ENCODE data around the gene RAI1. TPM values are rescaled to one million over a fixed set of nuclear protein-coding genes. Genes with fewer than 3 reads are reported as not detected.

Gene RAI1
- total RNA-seq, 2 experiments from 2014 or later: 17.1 to 49.4 TPM

DNA sequence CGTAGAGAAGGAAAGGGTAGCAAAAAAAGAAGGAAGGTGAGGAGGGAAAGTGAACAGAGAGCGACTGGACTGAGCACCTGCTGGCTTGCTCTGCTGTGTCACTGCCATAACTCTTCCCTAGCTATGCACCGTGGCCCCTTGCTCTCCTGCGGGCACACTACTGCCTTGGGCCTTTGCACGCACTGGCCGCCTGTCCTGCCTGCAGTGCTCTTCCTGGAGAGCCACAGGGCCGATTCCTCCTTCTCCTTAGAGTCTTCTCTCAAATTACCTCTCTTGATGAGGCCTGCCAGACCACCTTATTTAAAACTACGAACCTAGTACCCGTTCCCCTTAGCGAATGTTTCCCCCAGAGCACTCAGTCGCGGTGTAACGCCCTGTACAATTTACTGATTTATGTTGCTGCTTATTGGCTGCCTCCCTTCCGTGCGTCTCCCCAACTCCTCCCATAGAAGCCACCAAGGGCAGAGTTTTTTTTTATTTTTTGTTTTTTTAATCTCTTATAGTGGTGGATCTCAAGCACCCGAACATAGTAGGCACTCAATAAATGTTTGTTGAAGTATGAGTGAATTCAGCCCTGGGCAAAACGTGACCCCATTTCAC is 70.3 kb downstream of the RAI1 start:
- no peaks in the 10 kb centered on the region for H3K9me3 ChIP-seq (ENCODE audit: low read length)
- peak overlapping the region; percentile 87 for H3K4me2 ChIP-seq (ENCODE audit: low read length)
- DNase-seq (ENCODE audit: low spot score): peak; percentile 54
- TF ChIP-seq EZH2phosphoT487 (IDR thresholded peaks at IDR 0.05; ENCODE audit: borderline replicate concordance, low read depth, low read length): no peak
- TF ChIP-seq, protein P1, sequence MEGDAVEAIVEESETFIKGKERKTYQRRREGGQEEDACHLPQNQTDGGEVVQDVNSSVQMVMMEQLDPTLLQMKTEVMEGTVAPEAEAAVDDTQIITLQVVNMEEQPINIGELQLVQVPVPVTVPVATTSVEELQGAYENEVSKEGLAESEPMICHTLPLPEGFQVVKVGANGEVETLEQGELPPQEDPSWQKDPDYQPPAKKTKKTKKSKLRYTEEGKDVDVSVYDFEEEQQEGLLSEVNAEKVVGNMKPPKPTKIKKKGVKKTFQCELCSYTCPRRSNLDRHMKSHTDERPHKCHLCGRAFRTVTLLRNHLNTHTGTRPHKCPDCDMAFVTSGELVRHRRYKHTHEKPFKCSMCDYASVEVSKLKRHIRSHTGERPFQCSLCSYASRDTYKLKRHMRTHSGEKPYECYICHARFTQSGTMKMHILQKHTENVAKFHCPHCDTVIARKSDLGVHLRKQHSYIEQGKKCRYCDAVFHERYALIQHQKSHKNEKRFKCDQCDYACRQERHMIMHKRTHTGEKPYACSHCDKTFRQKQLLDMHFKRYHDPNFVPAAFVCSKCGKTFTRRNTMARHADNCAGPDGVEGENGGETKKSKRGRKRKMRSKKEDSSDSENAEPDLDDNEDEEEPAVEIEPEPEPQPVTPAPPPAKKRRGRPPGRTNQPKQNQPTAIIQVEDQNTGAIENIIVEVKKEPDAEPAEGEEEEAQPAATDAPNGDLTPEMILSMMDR (conservative IDR thresholded peaks at IDR 0.05; ENCODE audit: low read length): no peak
- BruUV-seq (replicated peaks): TSS peak; percentile 77
- peaks cover 82% of the 10 kb centered on the region for H3K4me1 ChIP-seq (ENCODE audit: insufficient read depth, low read length, poor library complexity, severe bottlenecking)
- H3K36me3 ChIP-seq (ENCODE audit: insufficient read depth, low read length): peaks cover 6% of the 10 kb centered on the region; the same call in 1 of the 2 replicates
- POLR2A ChIA-PET: interaction anchor here (1.0 kb wide), 1 partner anchor 9 kb away, joined by 3 read pairs; no protein-coding TSS in a partner anchor
- H3K4me3 ChIP-seq (ENCODE audit: low read depth, low read length, poor library complexity, severe bottlenecking): peak overlapping the region; percentile 59
- peaks cover 34% of the 10 kb centered on the region for H3K79me2 ChIP-seq (ENCODE audit: insufficient read depth, low read depth, low read length)
- H3K9me2 ChIP-seq (ENCODE audit: insufficient read depth, low read length): no peaks in the 10 kb centered on the region
- H4K20me1 ChIP-seq (ENCODE audit: insufficient read depth, low read length): no peaks in the 10 kb centered on the region
- H3K27ac ChIP-seq (ENCODE audit: low read depth, low read length, poor library complexity, severe bottlenecking): peak overlapping the region; percentile 90
- intact Hi-C loops (cut with micrococcal nuclease; ENCODE audit: unreplicated experiment): loop anchor here (1.0 kb wide), 3 partner anchors 34 to 72 kb away; no protein-coding TSS in a partner anchor
- peak overlapping the region; percentile 13; the same call in 1 of the 2 replicates for H2AFZ ChIP-seq (ENCODE audit: low read length)
- CTCF ChIA-PET (ENCODE audit: unreplicated experiment): no interaction called here

DNA sequence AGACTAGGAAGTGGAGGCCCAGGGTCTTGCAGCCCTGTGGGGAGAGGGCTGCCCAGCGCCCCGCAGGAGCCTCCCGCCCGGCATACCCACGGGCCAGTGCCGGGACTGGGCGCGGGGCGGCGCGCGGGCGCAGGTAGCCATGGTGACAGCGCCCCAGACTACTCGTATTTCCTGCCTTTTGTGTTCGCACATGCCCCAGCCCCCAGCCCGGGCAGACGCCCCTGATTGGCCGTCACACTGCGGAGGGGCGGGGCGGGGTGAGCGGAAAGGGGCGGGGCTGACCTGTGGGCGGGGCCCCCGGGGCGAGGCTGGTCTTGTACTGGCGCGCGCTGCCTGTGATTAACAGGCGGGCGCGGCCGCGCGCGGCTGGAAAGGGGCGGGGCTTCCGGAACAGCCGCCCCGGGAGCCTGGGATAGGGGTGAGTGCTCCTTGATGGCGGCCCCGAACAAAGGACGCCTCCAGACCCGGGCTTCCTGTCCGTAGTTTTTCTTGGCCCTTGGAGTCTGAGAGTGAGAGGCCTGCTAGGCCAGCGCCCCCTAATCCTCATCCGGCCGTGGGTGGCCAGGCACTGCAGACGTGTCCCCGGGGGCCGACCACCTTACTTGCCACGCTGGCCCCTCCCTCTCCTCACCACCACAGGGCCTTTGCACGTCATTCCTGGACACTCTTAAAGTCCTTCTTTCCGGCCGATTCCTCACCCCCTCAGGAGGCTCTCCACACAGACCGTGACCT is 71.0 kb downstream of the RAI1 start:
- CTCF ChIA-PET (ENCODE audit: unreplicated experiment): no interaction called here
- BruUV-seq (replicated peaks): no TSS peak
- peak overlapping the region; percentile 74 for H3K4me3 ChIP-seq (ENCODE audit: low read depth, low read length, poor library complexity, severe bottlenecking)
- intact Hi-C loops (cut with micrococcal nuclease; ENCODE audit: unreplicated experiment): loop anchor here (1.0 kb wide), 3 partner anchors 33 to 71 kb away; no protein-coding TSS in a partner anchor
- peak overlapping the region; percentile 13; the same call in 1 of the 2 replicates for H2AFZ ChIP-seq (ENCODE audit: low read length)
- peak overlapping the region; percentile 91 for H3K4me2 ChIP-seq (ENCODE audit: low read length)
- H4K20me1 ChIP-seq (ENCODE audit: insufficient read depth, low read length): no peaks in the 10 kb centered on the region
- no peaks in the 10 kb centered on the region for H3K9me2 ChIP-seq (ENCODE audit: insufficient read depth, low read length)
- peaks cover 6% of the 10 kb centered on the region; the same call in 1 of the 2 replicates for H3K36me3 ChIP-seq (ENCODE audit: insufficient read depth, low read length)
- DNase-seq (ENCODE audit: low spot score): peak; percentile 96
- peak overlapping the region; percentile 98 for H3K27ac ChIP-seq (ENCODE audit: low read depth, low read length, poor library complexity, severe bottlenecking)
- TF ChIP-seq, protein P1 (conservative IDR thresholded peaks at IDR 0.05; ENCODE audit: low read length): peak; percentile 70
- TF ChIP-seq EZH2phosphoT487 (IDR thresholded peaks at IDR 0.05; ENCODE audit: borderline replicate concordance, low read depth, low read length): no peak
- POLR2A ChIA-PET: no interaction called here
- peaks cover 36% of the 10 kb centered on the region for H3K79me2 ChIP-seq (ENCODE audit: insufficient read depth, low read depth, low read length)
- no peaks in the 10 kb centered on the region for H3K9me3 ChIP-seq (ENCODE audit: low read length)
- peaks cover 88% of the 10 kb centered on the region for H3K4me1 ChIP-seq (ENCODE audit: insufficient read depth, low read length, poor library complexity, severe bottlenecking)

Measured in OCI-LY7 (cell line).